Measurements from ENCODE around the gene TRPM3. TPM values are rescaled to one million over a fixed set of nuclear protein-coding genes. Genes with fewer than 3 reads are reported as not detected.

Gene TRPM3
- total RNA-seq, 1 experiment from 2014 or later, result 2.0 TPM

- H3K4me3 ChIP-seq (ENCODE audit: insufficient read depth, low read depth, low read length), result no peak overlapping the region
- DNase-seq, result no peak
- no peaks in the 10 kb centered on the region for H3K27me3 ChIP-seq (ENCODE audit: control insufficient read depth, insufficient read depth, low read length)
- H3K36me3 ChIP-seq (replicated peaks; ENCODE audit: control insufficient read depth, insufficient read depth, low read length), result no peaks in the 10 kb centered on the region
Measured at GRCh38 chr9:70934642-70935041, 186.8 kb downstream of the TRPM3 start.

- no peaks in the 10 kb centered on the region for H3K36me3 ChIP-seq (replicated peaks; ENCODE audit: control insufficient read depth, insufficient read depth, low read length)
- DNase-seq, result no peak
- H3K4me3 ChIP-seq (ENCODE audit: insufficient read depth, low read depth, low read length), result no peak overlapping the region
- H3K27me3 ChIP-seq (ENCODE audit: control insufficient read depth, insufficient read depth, low read length), result no peaks in the 10 kb centered on the region
Measured at GRCh38 chr9:70933321-70933720, 188.1 kb downstream of the TRPM3 start.

- Histone ChIP-seq H3K36me3 (replicated peaks; ENCODE audit: control insufficient read depth, insufficient read depth, low read length) (no peaks in the 10 kb centered on the region), H3K4me3 (ENCODE audit: insufficient read depth, low read depth, low read length) (no peak overlapping the region), H3K27me3 (ENCODE audit: control insufficient read depth, insufficient read depth, low read length) (no peaks in the 10 kb centered on the region)
- no peak for DNase-seq
Measured at GRCh38 chr9:70932097-70932496, 189.3 kb downstream of the TRPM3 start.

- DNase-seq, result no peak
- Histone ChIP-seq H3K27me3 (ENCODE audit: control insufficient read depth, insufficient read depth, low read length) (no peaks in the 10 kb centered on the region), H3K36me3 (replicated peaks; ENCODE audit: control insufficient read depth, insufficient read depth, low read length) (no peaks in the 10 kb centered on the region), H3K4me3 (ENCODE audit: insufficient read depth, low read depth, low read length) (no peak overlapping the region)
Measured at GRCh38 chr9:70927530-70927929, 193.9 kb downstream of the TRPM3 start.

DNA sequence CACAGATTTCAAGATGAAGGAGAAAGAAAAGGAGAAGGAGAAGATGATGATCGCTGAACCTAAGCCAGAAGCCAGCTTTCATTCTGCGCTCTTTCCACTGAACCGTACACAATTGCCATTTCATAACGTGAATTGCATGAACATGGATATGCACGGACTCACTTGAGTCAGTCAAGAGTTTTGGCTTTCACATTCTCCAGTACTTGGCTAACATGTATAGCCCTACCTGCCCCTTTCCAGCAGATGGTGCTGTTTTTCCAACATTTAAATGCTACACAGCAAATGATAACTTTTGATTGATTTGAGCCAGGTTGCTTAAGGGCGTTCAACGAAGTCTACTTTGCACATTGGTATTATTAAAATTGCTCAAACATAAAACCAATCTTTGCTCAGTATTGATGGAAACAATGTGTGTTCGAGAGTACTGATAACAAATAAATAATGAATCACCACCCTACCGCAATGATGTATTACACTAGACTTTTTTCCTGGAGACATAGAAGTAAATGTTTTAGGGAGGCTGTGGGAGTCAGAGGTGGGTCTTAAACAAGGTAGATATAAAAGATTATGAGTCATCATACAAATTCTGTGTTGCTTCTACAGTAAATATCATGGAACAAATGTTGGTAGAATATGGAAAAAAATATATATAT, 196.4 kb downstream of the TRPM3 start:
- Histone ChIP-seq H3K27me3 (ENCODE audit: control insufficient read depth, insufficient read depth, low read length) (no peaks in the 10 kb centered on the region), H3K36me3 (replicated peaks; ENCODE audit: control insufficient read depth, insufficient read depth, low read length) (no peaks in the 10 kb centered on the region), H3K4me3 (ENCODE audit: insufficient read depth, low read depth, low read length) (no peak overlapping the region)
- peak; percentile 30 for DNase-seq

- H3K27me3 ChIP-seq (ENCODE audit: control insufficient read depth, insufficient read depth, low read length), result no peaks in the 10 kb centered on the region
- no peak for DNase-seq
- H3K4me3 ChIP-seq (ENCODE audit: insufficient read depth, low read depth, low read length), result no peak overlapping the region
- H3K36me3 ChIP-seq (replicated peaks; ENCODE audit: control insufficient read depth, insufficient read depth, low read length), result no peaks in the 10 kb centered on the region
Measured at GRCh38 chr9:70924380-70924779, 197.0 kb downstream of the TRPM3 start.

- no peak overlapping the region for H3K4me3 ChIP-seq (ENCODE audit: insufficient read depth, low read depth, low read length)
- no peaks in the 10 kb centered on the region for H3K27me3 ChIP-seq (ENCODE audit: control insufficient read depth, insufficient read depth, low read length)
- no peaks in the 10 kb centered on the region for H3K36me3 ChIP-seq (replicated peaks; ENCODE audit: control insufficient read depth, insufficient read depth, low read length)
- DNase-seq, result no peak
Measured at GRCh38 chr9:70923961-70924360, 197.5 kb downstream of the TRPM3 start.

DNA sequence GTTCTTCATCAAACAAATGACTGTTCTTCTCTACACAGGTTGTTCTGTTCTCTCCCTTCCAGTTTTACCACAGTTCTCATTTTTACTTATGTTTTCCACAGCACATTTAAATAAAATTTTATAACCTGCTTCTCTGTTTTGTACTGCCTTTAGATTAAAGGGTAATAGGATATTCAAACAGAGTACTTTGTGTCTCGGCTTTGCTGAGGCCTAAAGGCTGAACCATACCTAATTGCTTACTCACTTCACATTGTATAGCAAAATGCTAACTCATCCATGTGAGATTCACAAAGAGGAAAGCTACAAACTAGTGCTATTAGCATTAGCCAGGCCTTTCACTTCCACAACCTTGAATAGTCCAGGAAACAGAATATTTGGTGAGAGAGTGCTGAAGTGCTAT, 200.3 kb downstream of the TRPM3 start:
- DNase-seq, result no peak
- Histone ChIP-seq H3K36me3 (replicated peaks; ENCODE audit: control insufficient read depth, insufficient read depth, low read length) (no peaks in the 10 kb centered on the region), H3K4me3 (ENCODE audit: insufficient read depth, low read depth, low read length) (no peak overlapping the region)

DNA sequence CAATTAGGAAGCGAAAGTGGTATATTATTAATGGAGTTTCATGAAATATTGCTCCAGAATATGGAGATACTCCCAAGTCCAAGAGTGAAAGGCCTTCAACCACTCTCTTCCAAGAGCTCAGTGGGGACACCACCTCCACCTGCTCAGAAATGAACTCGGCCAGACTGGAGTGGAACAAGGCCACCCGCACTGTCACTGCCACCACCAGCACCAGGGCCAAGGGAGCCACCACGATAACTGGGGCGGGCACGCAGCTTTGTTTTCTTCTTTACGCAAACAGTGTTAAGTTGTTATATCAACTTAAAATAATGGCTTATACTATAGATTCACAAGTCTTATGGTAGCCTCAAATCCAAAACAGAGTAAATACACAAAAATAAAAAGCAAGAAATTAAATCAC, 204.1 kb downstream of the TRPM3 start:
- Histone ChIP-seq H3K27me3 (ENCODE audit: control insufficient read depth, insufficient read depth, low read length) (no peaks in the 10 kb centered on the region), H3K36me3 (replicated peaks; ENCODE audit: control insufficient read depth, insufficient read depth, low read length) (no peaks in the 10 kb centered on the region), H3K4me3 (ENCODE audit: insufficient read depth, low read depth, low read length) (no peak overlapping the region)
- no peak for DNase-seq

More for the DNA sequence above, 200.3 kb downstream of the TRPM3 start:
- H3K27me3 ChIP-seq (ENCODE audit: control insufficient read depth, insufficient read depth, low read length), result no peaks in the 10 kb centered on the region

DNA sequence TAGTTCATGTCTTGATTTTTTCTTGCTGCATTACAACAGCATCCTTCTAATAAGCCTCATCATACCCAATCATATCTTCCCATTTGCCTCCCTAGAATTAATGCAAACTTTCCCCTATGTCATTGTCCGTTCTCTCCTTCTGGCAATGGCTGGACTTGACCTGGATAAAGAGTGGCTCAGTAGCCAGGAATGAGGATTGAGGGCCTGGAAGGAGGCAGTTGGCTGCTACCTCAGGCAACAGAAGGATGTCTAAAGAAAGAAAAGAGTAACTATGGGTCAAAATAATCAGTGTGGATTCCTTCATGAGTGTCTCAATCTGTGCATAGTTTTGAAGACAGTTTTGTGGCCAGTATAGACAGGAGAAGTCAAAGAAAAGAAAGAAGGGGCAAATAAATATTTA, 209.6 kb downstream of the TRPM3 start:
- H3K27me3 ChIP-seq (ENCODE audit: control insufficient read depth, insufficient read depth, low read length), result no peaks in the 10 kb centered on the region
- H3K4me3 ChIP-seq (ENCODE audit: insufficient read depth, low read depth, low read length), result no peak overlapping the region
- H3K36me3 ChIP-seq (replicated peaks; ENCODE audit: control insufficient read depth, insufficient read depth, low read length), result no peaks in the 10 kb centered on the region
- no peak for DNase-seq

DNA sequence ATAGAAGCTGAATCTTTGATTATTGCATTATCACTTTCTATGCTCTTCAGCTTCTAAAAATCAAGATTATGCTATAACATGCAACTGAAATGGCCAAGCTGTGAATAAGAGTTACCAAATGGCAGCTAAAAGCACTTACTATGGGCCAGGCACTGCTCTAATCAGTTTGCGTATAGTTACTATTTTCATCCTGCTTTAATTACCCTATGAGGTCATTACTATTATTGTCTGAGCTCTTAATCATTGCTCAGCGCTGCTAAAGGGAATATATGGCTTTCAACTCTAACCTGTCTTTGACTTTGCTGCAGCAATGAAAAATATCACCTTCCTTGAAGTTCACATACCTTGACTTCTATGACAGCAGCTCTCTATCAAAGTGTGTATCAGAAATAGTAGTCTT, 210.8 kb downstream of the TRPM3 start:
- Histone ChIP-seq H3K27me3 (ENCODE audit: control insufficient read depth, insufficient read depth, low read length) (no peaks in the 10 kb centered on the region), H3K4me3 (ENCODE audit: insufficient read depth, low read depth, low read length) (no peak overlapping the region), H3K36me3 (replicated peaks; ENCODE audit: control insufficient read depth, insufficient read depth, low read length) (no peaks in the 10 kb centered on the region)
- DNase-seq, result no peak

DNA sequence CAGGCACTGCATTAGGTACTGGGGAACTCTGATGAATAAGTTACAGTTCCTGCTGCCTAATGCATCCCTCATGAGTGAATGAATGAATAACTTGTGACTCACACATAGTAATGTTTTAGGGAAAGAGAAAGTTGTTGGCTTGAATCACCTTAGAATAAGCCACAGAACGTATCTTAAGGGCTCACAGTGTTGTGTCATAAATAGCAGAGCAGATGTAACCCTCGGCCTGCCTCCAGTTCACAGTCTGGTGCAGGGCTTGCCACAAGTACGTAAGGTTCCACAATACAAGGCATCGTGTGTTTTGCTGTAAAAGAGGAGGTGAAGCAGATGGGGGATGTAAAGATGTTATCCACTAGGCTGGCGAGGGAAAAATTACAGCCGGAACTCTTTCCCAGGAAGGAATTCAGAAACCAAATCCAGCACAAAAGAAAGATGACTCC, 218.7 kb downstream of the TRPM3 start:
- no peak overlapping the region for H3K4me3 ChIP-seq (ENCODE audit: insufficient read depth, low read depth, low read length)
- no peaks in the 10 kb centered on the region for H3K36me3 ChIP-seq (replicated peaks; ENCODE audit: control insufficient read depth, insufficient read depth, low read length)
- no peak for DNase-seq
- H3K27me3 ChIP-seq (ENCODE audit: control insufficient read depth, insufficient read depth, low read length), result no peaks in the 10 kb centered on the region

DNA sequence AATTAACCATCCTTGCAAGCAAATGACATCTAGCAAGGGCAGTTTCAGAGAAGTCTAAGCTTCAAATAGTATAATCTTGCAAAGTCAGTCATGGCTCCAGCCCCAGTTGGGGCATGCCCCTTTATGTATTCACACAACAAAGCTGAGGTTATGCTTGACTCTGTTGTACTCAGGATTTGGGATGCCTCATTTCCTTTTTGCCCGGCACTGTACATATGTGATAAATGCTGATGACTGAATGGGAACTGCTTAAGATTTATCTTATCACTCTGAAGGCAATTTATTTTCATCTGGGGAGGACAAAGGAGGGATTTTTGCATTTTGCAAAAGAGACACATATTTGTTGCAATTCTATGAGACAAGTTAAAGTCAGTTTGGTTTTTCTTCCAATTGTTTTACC, 219.2 kb downstream of the TRPM3 start:
- no peak for DNase-seq
- Histone ChIP-seq H3K27me3 (ENCODE audit: control insufficient read depth, insufficient read depth, low read length) (no peaks in the 10 kb centered on the region), H3K4me3 (ENCODE audit: insufficient read depth, low read depth, low read length) (no peak overlapping the region), H3K36me3 (replicated peaks; ENCODE audit: control insufficient read depth, insufficient read depth, low read length) (no peaks in the 10 kb centered on the region)

GRCh38 chr9:70901746-70902145, 219.7 kb downstream of the TRPM3 start:
- Histone ChIP-seq H3K36me3 (replicated peaks; ENCODE audit: control insufficient read depth, insufficient read depth, low read length) (no peaks in the 10 kb centered on the region), H3K4me3 (ENCODE audit: insufficient read depth, low read depth, low read length) (no peak overlapping the region), H3K27me3 (ENCODE audit: control insufficient read depth, insufficient read depth, low read length) (no peaks in the 10 kb centered on the region)
- no peak for DNase-seq

DNA sequence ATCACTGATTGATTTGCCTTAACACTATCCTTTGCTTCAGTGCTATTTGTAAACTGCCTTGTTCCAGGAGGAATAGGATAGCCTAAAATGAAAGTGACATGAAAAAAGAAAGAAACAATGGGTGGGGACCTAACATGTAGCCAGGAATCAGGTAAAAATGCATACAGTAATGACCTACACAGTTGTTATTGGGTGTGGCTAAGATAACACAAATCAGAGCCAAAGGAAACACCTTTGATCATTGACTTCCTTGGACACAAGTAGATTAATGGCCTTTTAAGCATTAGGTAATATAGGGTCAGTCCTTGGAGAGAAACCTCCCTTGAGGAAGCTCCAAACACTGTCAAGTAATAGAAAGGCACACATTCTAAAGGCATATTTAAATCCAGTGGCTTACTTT, 220.4 kb downstream of the TRPM3 start:
- no peak overlapping the region for H3K4me3 ChIP-seq (ENCODE audit: insufficient read depth, low read depth, low read length)
- no peak for DNase-seq
- H3K36me3 ChIP-seq (replicated peaks; ENCODE audit: control insufficient read depth, insufficient read depth, low read length), result no peaks in the 10 kb centered on the region
- H3K27me3 ChIP-seq (ENCODE audit: control insufficient read depth, insufficient read depth, low read length), result no peaks in the 10 kb centered on the region

- Histone ChIP-seq H3K4me3 (ENCODE audit: insufficient read depth, low read depth, low read length) (no peak overlapping the region), H3K36me3 (replicated peaks; ENCODE audit: control insufficient read depth, insufficient read depth, low read length) (no peaks in the 10 kb centered on the region), H3K27me3 (ENCODE audit: control insufficient read depth, insufficient read depth, low read length) (no peaks in the 10 kb centered on the region)
- DNase-seq, result no peak
Measured at GRCh38 chr9:70893580-70894122, 227.8 kb downstream of the TRPM3 start.

Data from H7 (cell line).